Smooth muscle cell (in vitro differentiated cells): Measurements from ENCODE around the gene ABHD5. TPM values are rescaled to one million over a fixed set of nuclear protein-coding genes. Genes with fewer than 3 reads are reported as not detected.

Experiments used
- DNase-seq: peaks from one replicate; lab custom pipeline; 2025; ENCODE audit not compliant: unreplicated experiment; lab: John Stamatoyannopoulos, UW
- H2AFZ ChIP-seq: fragments of 200-600 bp; sonication (generic); 2 replicates; pipeline ENCODE4 v1.6.0; 2016; ENCODE audit warnings: antibody characterized with exemption, low read depth, mild to moderate bottlenecking
- H3F3A ChIP-seq: fragments of 200-600 bp; sonication (generic); 2 replicates; pipeline ENCODE4 v1.6.0; 2017; ENCODE audit warnings: antibody characterized with exemption, low read depth
- H3K27ac ChIP-seq: fragments of 200-600 bp; sonication (generic); 2 replicates; pipeline ENCODE4 v1.5.1; 2016; ENCODE audit warnings: low read depth, mild to moderate bottlenecking
- H3K27me3 ChIP-seq: fragments of 200-600 bp; sonication (generic); 2 replicates; pipeline ENCODE4 v1.6.1; 2016; ENCODE audit warnings: low read depth, mild to moderate bottlenecking
- H3K36me3 ChIP-seq: fragments of 200-600 bp; sonication (generic); 2 replicates; pipeline ENCODE4 v1.5.1; 2016; ENCODE audit warnings: low read depth
- H3K4me1 ChIP-seq: fragments of 200-600 bp; sonication (generic); 2 replicates; pipeline ENCODE4 v1.5.1; 2016; ENCODE audit warnings: low read depth
- H3K4me2 ChIP-seq: fragments of 200-600 bp; sonication (generic); 2 replicates; pipeline ENCODE4 v1.6.0; 2016; ENCODE audit warnings: mild to moderate bottlenecking
- H3K4me3 ChIP-seq: fragments of 200-600 bp; sonication (generic); 2 replicates; pipeline ENCODE4 v1.5.1; 2016; ENCODE audit warnings: mild to moderate bottlenecking
- H3K79me2 ChIP-seq: fragments of 200-600 bp; sonication (generic); 2 replicates; pipeline ENCODE4 v1.6.0; 2016; ENCODE audit warnings: low read depth, mild to moderate bottlenecking
- H3K9ac ChIP-seq: fragments of 200-600 bp; sonication (generic); 2 replicates; pipeline ENCODE4 v1.6.0; 2016; ENCODE audit warnings: low read depth
- H3K9me3 ChIP-seq: fragments of 200-600 bp; sonication (generic); replicated peaks from 2 replicates; pipeline ENCODE4 v1.5.1; 2016; ENCODE audit warnings: low read depth
- H4K20me1 ChIP-seq: fragments of 200-600 bp; sonication (generic); 2 replicates; pipeline ENCODE4 v1.6.0; 2016; ENCODE audit warnings: low read depth
- WGBS: methylation state at CpG from one replicate; pipeline ENCODE4 v1.1.7; 2016; ENCODE audit warnings: low lambda C conversion rate; 5-methylcytosine and 5-hydroxymethylcytosine counted together
- polyA plus RNA-seq: library from polyadenylated mRNA; unstranded; fragments of >200 nt; fragmentation: Nextera tagmentation; extraction: Ambion mirVana; gene quantifications from 2 replicates; pipeline ENCODE4 v1.2.1, GENCODE V29; 2016
- total RNA-seq: library from RNA; depleted of rRNA; stranded (reverse); fragments of >200 nt; gene quantifications from 2 replicates; pipeline ENCODE4 v1.2.3, GENCODE V29; 2014
- TF ChIP-seq, protein P1 (sequence below): fragments of 200-600 bp; sonication (generic); IDR thresholded peaks from 2 replicates; pipeline ENCODE4 v1.5.1; 2017; ENCODE audit warnings: borderline replicate concordance, mild to moderate bottlenecking, antibody characterized with exemption; ENCODE audit not compliant: insufficient read depth, poor library complexity, severe bottlenecking

ABHD5 gene
- total and polyA plus RNA-seq, 2 experiments from 2014 or later: 8.6 to 9.3 TPM

DNA sequence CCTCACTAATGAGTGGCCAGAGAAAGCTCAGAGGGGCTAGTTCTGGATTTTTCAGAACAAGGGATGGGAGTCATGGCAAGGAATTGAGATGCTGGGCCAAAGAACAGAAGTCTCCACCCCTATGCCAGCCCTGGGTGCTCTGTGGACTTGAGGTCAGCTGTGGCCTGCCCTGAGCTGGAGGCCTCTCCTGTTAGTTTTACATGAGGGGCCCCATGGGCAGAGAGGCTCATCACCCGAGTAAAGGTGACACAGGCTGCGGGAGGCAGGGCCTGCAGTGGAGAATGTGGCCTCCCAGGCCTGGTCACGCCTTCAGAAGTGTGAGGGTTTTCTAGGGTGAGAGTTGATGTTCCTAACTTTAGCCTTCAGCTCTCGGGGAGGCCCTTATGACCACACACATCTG is 44.9 kb downstream of the ABHD5 start:
- WGBS: 95% methylated on average over 4 of the region's 4 CpGs
- Histone ChIP-seq H3F3A (no peaks in the 10 kb centered on the region), H3K4me2 (no peak overlapping the region), H3K27me3 (no peaks in the 10 kb centered on the region), H3K36me3 (no peaks in the 10 kb centered on the region), H3K79me2 (no peaks in the 10 kb centered on the region), H3K4me1 (no peaks in the 10 kb centered on the region), H3K4me3 (no peak overlapping the region), H3K27ac (no peak overlapping the region), H3K9me3 (no peaks in the 10 kb centered on the region), H3K9ac (no peak overlapping the region), H2AFZ (no peak overlapping the region), H4K20me1 (no peaks in the 10 kb centered on the region)
- no peak for DNase-seq
- TF ChIP-seq, protein P1, sequence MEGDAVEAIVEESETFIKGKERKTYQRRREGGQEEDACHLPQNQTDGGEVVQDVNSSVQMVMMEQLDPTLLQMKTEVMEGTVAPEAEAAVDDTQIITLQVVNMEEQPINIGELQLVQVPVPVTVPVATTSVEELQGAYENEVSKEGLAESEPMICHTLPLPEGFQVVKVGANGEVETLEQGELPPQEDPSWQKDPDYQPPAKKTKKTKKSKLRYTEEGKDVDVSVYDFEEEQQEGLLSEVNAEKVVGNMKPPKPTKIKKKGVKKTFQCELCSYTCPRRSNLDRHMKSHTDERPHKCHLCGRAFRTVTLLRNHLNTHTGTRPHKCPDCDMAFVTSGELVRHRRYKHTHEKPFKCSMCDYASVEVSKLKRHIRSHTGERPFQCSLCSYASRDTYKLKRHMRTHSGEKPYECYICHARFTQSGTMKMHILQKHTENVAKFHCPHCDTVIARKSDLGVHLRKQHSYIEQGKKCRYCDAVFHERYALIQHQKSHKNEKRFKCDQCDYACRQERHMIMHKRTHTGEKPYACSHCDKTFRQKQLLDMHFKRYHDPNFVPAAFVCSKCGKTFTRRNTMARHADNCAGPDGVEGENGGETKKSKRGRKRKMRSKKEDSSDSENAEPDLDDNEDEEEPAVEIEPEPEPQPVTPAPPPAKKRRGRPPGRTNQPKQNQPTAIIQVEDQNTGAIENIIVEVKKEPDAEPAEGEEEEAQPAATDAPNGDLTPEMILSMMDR: no peak

DNA sequence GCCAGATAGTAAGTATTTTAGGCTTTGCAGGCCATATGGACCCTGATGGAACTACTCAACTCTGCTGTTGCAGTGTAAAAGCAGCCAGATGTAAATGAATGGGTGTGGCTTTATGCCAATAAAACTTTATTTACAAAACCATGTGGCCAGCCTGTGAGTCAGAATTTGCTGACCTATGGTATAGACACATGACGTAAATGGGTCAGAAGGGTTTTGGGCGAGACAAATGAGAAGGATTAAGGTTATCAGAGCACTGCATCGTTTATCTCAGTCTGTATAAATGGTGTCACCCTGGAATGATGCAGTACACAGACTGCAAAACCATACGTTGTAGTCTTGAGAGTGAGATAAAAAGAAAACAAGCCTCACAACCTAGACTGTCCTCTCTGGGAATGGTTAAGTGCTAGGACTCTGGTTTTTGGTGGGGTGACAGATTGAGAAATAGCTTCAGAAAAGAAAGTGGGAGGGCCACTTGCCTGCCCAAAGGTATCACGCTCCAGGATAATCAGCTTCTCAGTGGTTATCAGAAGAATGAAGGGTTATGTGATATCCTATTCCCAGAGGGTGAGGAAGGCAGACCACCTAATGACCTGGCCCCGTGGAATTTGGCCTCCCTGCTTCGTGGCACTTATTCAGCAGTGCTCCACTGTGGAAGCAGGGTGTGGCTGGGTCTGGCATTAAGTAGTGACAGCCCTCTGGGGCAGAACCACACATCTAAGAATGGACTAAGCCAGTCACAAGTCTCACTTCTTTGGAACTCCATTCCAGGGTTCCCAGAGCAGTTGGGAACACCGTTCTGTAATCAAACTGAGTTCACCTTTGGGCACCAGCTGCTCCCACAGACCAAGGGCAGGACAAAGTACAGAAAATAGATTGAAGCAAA is 46.1 kb downstream of the ABHD5 start:
- Histone ChIP-seq H3K4me2 (no peak overlapping the region), H4K20me1 (no peaks in the 10 kb centered on the region), H3K27ac (no peak overlapping the region)

DNA sequence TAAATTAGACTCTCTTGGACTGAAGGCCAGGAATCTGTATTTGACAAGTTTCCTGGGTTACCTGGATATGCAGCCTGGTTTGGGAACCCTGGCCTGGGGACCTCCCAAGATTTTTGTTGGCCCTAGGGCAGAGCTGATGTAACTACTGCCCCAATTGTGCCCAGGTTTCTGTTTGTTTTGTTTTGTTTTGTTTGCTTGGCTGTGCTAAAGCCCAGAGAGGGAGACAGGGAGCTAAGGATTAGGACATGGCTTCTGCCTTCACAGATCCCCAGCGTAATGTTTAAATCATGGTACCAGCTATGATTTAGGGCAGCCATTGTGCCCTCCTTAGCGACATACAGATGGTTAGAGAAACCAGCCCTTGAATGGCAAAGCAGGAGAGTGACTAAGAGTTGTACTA is 47.6 kb downstream of the ABHD5 start:
- H4K20me1 ChIP-seq: no peaks in the 10 kb centered on the region
- H3K4me2 ChIP-seq: no peak overlapping the region
- no peak overlapping the region for H3K4me3 ChIP-seq
- H3K9ac ChIP-seq: no peak overlapping the region
- no peak for DNase-seq
- 86% methylated on average over 2 of the region's 2 CpGs for WGBS
- H3K4me1 ChIP-seq: no peaks in the 10 kb centered on the region
- TF ChIP-seq, protein P1: no peak
- no peaks in the 10 kb centered on the region for H3K36me3 ChIP-seq
- H2AFZ ChIP-seq: no peak overlapping the region
- no peaks in the 10 kb centered on the region for H3K79me2 ChIP-seq
- no peaks in the 10 kb centered on the region for H3K9me3 ChIP-seq
- H3K27me3 ChIP-seq: no peaks in the 10 kb centered on the region
- no peak overlapping the region for H3K27ac ChIP-seq
- H3F3A ChIP-seq: no peaks in the 10 kb centered on the region

More for the DNA sequence above, 46.1 kb downstream of the ABHD5 start:
- Histone ChIP-seq H3K79me2 (no peaks in the 10 kb centered on the region), H3K9me3 (no peaks in the 10 kb centered on the region), H3F3A (no peaks in the 10 kb centered on the region), H3K27me3 (no peaks in the 10 kb centered on the region), H3K9ac (no peak overlapping the region), H2AFZ (no peak overlapping the region), H3K4me1 (no peaks in the 10 kb centered on the region), H3K4me3 (no peak overlapping the region), H3K36me3 (no peaks in the 10 kb centered on the region)
- 42% methylated on average over 8 of the region's 8 CpGs for WGBS
- TF ChIP-seq, protein P1: no peak
- DNase-seq: no peak

DNA sequence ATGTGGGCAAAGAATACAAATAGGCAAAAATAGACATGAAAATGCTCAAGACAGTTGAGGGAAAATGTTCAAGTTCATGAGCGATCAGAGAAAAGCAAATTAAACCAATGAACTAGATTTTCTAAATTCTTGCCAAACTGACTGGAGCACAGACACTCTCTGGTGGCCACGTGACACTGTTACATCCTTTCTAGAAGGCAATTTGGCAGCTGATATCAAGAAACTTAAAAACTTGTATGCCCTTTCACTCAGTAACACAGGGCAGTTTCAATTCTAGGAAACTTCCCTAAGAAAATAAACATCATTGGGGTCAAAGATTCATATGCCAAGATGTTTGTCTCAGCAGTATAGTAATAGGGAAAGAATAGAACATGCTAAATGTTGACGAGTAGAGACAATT is 52.2 kb downstream of the ABHD5 start:
- WGBS: 80% methylated on average over 3 of the region's 3 CpGs
- H3K9me3 ChIP-seq: no peaks in the 10 kb centered on the region
- no peaks in the 10 kb centered on the region for H3K27me3 ChIP-seq
- no peak overlapping the region for H3K9ac ChIP-seq
- H3K4me3 ChIP-seq: no peak overlapping the region
- H3K79me2 ChIP-seq: no peaks in the 10 kb centered on the region
- H3K4me2 ChIP-seq: no peak overlapping the region
- TF ChIP-seq, protein P1: no peak
- H4K20me1 ChIP-seq: no peaks in the 10 kb centered on the region
- no peaks in the 10 kb centered on the region for H3F3A ChIP-seq
- H3K36me3 ChIP-seq: no peaks in the 10 kb centered on the region
- H2AFZ ChIP-seq: no peak overlapping the region
- no peaks in the 10 kb centered on the region for H3K4me1 ChIP-seq
- DNase-seq: no peak
- H3K27ac ChIP-seq: no peak overlapping the region
